ENCODE measurements around the gene PTCD2. TPM values are rescaled to one million over a fixed set of nuclear protein-coding genes. Genes with fewer than 3 reads are reported as not detected.

PTCD2 gene
- total and polyA plus RNA-seq, 2 donors from 2014 or later = 7.2 to 9.8 TPM

GRCh38 chr5:72351376-72351775 is 31.2 kb downstream of the PTCD2 start:
- DNase-seq (no peak), FAIRE-seq (no peak)
- Histone ChIP-seq H3K4me1 (ENCODE audit: control insufficient read depth in 2 of 3, insufficient read depth in 2 of 3, low read depth in 1 of 3, low read length in 3 of 3) (no peaks in the 10 kb centered on the region), H3K9me3 (ENCODE audit: control insufficient read depth in 2 of 3, insufficient read depth in 1 of 3, low read length in 3 of 3) (no peaks in the 10 kb centered on the region), H3K4me3 (ENCODE audit: low read length in 3 of 3) (no peak overlapping the region), H3K9ac (ENCODE audit: low read length in 3 of 3) (no peak overlapping the region), H3K36me3 (ENCODE audit: control insufficient read depth in 2 of 3, insufficient read depth in 3 of 3, low read length in 3 of 3) (no peaks in the 10 kb centered on the region), H3K27me3 (ENCODE audit: control insufficient read depth, insufficient read depth, low read length) (no peaks in the 10 kb centered on the region), H3K27ac (ENCODE audit: low read depth in 2 of 2, low read length in 2 of 2) (no peak overlapping the region)
- intact Hi-C loops (cut with DNase I) = no loop called here
- TF ChIP-seq CTCF (IDR thresholded peaks at IDR 0.05; ENCODE audit: borderline replicate concordance, extremely low read depth, insufficient read depth) = no peak

GRCh38 chr5:72352616-72353015 is 32.4 kb downstream of the PTCD2 start:
- no peaks in the 10 kb centered on the region for H3K4me1 ChIP-seq (ENCODE audit: control insufficient read depth in 2 of 3, insufficient read depth in 2 of 3, low read depth in 1 of 3, low read length in 3 of 3)
- no peak overlapping the region for H3K9ac ChIP-seq (ENCODE audit: low read length in 3 of 3)
- DNase-seq (no peak), FAIRE-seq (no peak)
- H3K27ac ChIP-seq (ENCODE audit: low read depth in 2 of 2, low read length in 2 of 2) = no peak overlapping the region
- no peaks in the 10 kb centered on the region for H3K36me3 ChIP-seq (ENCODE audit: control insufficient read depth in 2 of 3, insufficient read depth in 3 of 3, low read length in 3 of 3)
- intact Hi-C loops (cut with DNase I) = no loop called here
- H3K9me3 ChIP-seq (ENCODE audit: control insufficient read depth in 2 of 3, insufficient read depth in 1 of 3, low read length in 3 of 3) = no peaks in the 10 kb centered on the region
- no peak overlapping the region for H3K4me3 ChIP-seq (ENCODE audit: low read length in 3 of 3)
- no peaks in the 10 kb centered on the region for H3K27me3 ChIP-seq (ENCODE audit: control insufficient read depth, insufficient read depth, low read length)
- no peak for TF ChIP-seq CTCF (IDR thresholded peaks at IDR 0.05; ENCODE audit: borderline replicate concordance, extremely low read depth, insufficient read depth)

GRCh38 chr5:72353046-72353445 is 32.9 kb downstream of the PTCD2 start:
- intact Hi-C loops (cut with DNase I) = no loop called here
- no peaks in the 10 kb centered on the region for H3K36me3 ChIP-seq (ENCODE audit: control insufficient read depth in 2 of 3, insufficient read depth in 3 of 3, low read length in 3 of 3)
- H3K27me3 ChIP-seq (ENCODE audit: control insufficient read depth, insufficient read depth, low read length) = no peaks in the 10 kb centered on the region
- H3K4me1 ChIP-seq (ENCODE audit: control insufficient read depth in 2 of 3, insufficient read depth in 2 of 3, low read depth in 1 of 3, low read length in 3 of 3) = no peaks in the 10 kb centered on the region
- DNase-seq = no peak
- FAIRE-seq = no peak
- no peaks in the 10 kb centered on the region for H3K9me3 ChIP-seq (ENCODE audit: control insufficient read depth in 2 of 3, insufficient read depth in 1 of 3, low read length in 3 of 3)
- H3K9ac ChIP-seq (ENCODE audit: low read length in 3 of 3) = no peak overlapping the region
- TF ChIP-seq CTCF (IDR thresholded peaks at IDR 0.05; ENCODE audit: borderline replicate concordance, extremely low read depth, insufficient read depth) = no peak
- no peak overlapping the region for H3K4me3 ChIP-seq (ENCODE audit: low read length in 3 of 3)
- no peak overlapping the region for H3K27ac ChIP-seq (ENCODE audit: low read depth in 2 of 2, low read length in 2 of 2)

GRCh38 chr5:72355706-72356299 is 35.6 kb downstream of the PTCD2 start:
- Histone ChIP-seq H3K27ac (ENCODE audit: low read depth in 2 of 2, low read length in 2 of 2) (no peak overlapping the region), H3K36me3 (ENCODE audit: control insufficient read depth in 2 of 3, insufficient read depth in 3 of 3, low read length in 3 of 3) (peaks cover 0 to 8% (median 0%) of the 10 kb centered on the region in 3 donors), H3K9me3 (ENCODE audit: control insufficient read depth in 2 of 3, insufficient read depth in 1 of 3, low read length in 3 of 3) (no peaks in the 10 kb centered on the region), H3K4me3 (ENCODE audit: low read length in 3 of 3) (no peak overlapping the region), H3K4me1 (ENCODE audit: control insufficient read depth in 2 of 3, insufficient read depth in 2 of 3, low read depth in 1 of 3, low read length in 3 of 3) (no peaks in the 10 kb centered on the region), H3K27me3 (ENCODE audit: control insufficient read depth, insufficient read depth, low read length) (no peaks in the 10 kb centered on the region), H3K9ac (ENCODE audit: low read length in 3 of 3) (no peak overlapping the region)
- FAIRE-seq = no peak
- DNase-seq = peak in 3 of 5 donors; percentile 23 to 53 (median 45)
- no peak for TF ChIP-seq CTCF (IDR thresholded peaks at IDR 0.05; ENCODE audit: borderline replicate concordance, extremely low read depth, insufficient read depth)
- intact Hi-C loops (cut with DNase I) = no loop called here
